Mesodermal cell (in vitro differentiated cells): ENCODE data around the gene TOR1A.

Experiments used
- H3K27ac ChIP-seq: 2 replicates; pipeline ENCODE4 v1.7.0; 2013; ENCODE audit warnings: mild to moderate bottlenecking, low read depth, low read length, moderate library complexity; ENCODE audit not compliant: severe bottlenecking
- H3K36me3 ChIP-seq: 2 replicates; pipeline ENCODE4 v1.7.1; 2013; ENCODE audit warnings: mild to moderate bottlenecking, low read length, moderate library complexity; ENCODE audit not compliant: control insufficient read depth, insufficient read depth
- H3K4me1 ChIP-seq: one replicate; pipeline ENCODE4 v1.7.1; 2013; ENCODE audit warnings: mild to moderate bottlenecking, low read length; ENCODE audit not compliant: insufficient read depth, control insufficient read depth, poor library complexity, severe bottlenecking
- H3K4me3 ChIP-seq: 2 replicates; pipeline ENCODE4 v1.7.0; 2013; ENCODE audit warnings: low read length, control low read depth, mild to moderate bottlenecking; ENCODE audit not compliant: insufficient read depth, poor library complexity, severe bottlenecking; ENCODE audit errors: extremely low read depth
- H3K9me3 ChIP-seq: 2 replicates; pipeline ENCODE4 v1.7.1; 2013; ENCODE audit warnings: mild to moderate bottlenecking, low read length, moderate library complexity; ENCODE audit not compliant: control insufficient read depth
- WGBS, 2 experiments: methylation state at CpG; one replicate each; pipeline ENCODE4 v1.1.5; 2013; ENCODE audit warnings: missing lambda C conversion rate in 2 of 2; ENCODE audit not compliant: insufficient coverage in 2 of 2; 5-methylcytosine and 5-hydroxymethylcytosine counted together

TOR1A gene

GRCh38 chr9:129850821-129851550 lies 27.1 kb upstream of the TOR1A start:
- 95 to 98% methylated on average over 4 of the region's 6 CpGs for WGBS, 2 experiments
- peaks cover 11% of the 10 kb centered on the region for H3K4me1 ChIP-seq
- no peak overlapping the region for H3K4me3 ChIP-seq
- H3K36me3 ChIP-seq: peaks cover 34% of the 10 kb centered on the region
- H3K9me3 ChIP-seq: no peaks in the 10 kb centered on the region
- no peak overlapping the region for H3K27ac ChIP-seq

GRCh38 chr9:129849901-129850300 lies 26.0 kb upstream of the TOR1A start:
- 92 to 93% methylated on average over 4 of the region's 6 CpGs for WGBS, 2 experiments
- Histone ChIP-seq H3K9me3 (no peaks in the 10 kb centered on the region), H3K4me3 (no peak overlapping the region)

GRCh38 chr9:129848712-129849441 lies 24.9 kb upstream of the TOR1A start:
- peaks cover 23% of the 10 kb centered on the region for H3K36me3 ChIP-seq
- H3K27ac ChIP-seq: no peak overlapping the region
- peaks cover 11% of the 10 kb centered on the region for H3K4me1 ChIP-seq
- WGBS, 2 experiments: 68 to 94% methylated on average over 2 to 3 of the region's 4 CpGs
- H3K9me3 ChIP-seq: no peaks in the 10 kb centered on the region
- no peak overlapping the region for H3K4me3 ChIP-seq

More at GRCh38 chr9:129849901-129850300, 26.0 kb upstream of the TOR1A start:
- peaks cover 11% of the 10 kb centered on the region for H3K4me1 ChIP-seq
- H3K36me3 ChIP-seq: peaks cover 33% of the 10 kb centered on the region
- H3K27ac ChIP-seq: no peak overlapping the region

- H3K4me1 ChIP-seq: peaks cover 11% of the 10 kb centered on the region
- no peak overlapping the region for H3K4me3 ChIP-seq
- no peak overlapping the region for H3K27ac ChIP-seq
- H3K9me3 ChIP-seq: no peaks in the 10 kb centered on the region
- H3K36me3 ChIP-seq: peaks cover 4% of the 10 kb centered on the region
- 100% methylated on average over 1 of the region's 2 CpGs; no CpG with 5 or more reads in 1 of the 2 experiments for WGBS, 2 experiments
These were observed 21.4 kb upstream of the TOR1A start for GRCh38 chr9:129845373-129845772.

GRCh38 chr9:129841071-129841470 lies 17.1 kb upstream of the TOR1A start:
- no peak overlapping the region for H3K4me3 ChIP-seq
- H3K4me1 ChIP-seq: peaks cover 18% of the 10 kb centered on the region
- no peak overlapping the region for H3K27ac ChIP-seq
- H3K9me3 ChIP-seq: no peaks in the 10 kb centered on the region
- WGBS, 2 experiments: 81 to 89% methylated on average over 3 of the region's 4 CpGs
- peaks cover 3% of the 10 kb centered on the region for H3K36me3 ChIP-seq

- Histone ChIP-seq H3K4me1 (peaks cover 20% of the 10 kb centered on the region), H3K9me3 (no peaks in the 10 kb centered on the region), H3K36me3 (peaks cover 3% of the 10 kb centered on the region), H3K27ac (no peak overlapping the region), H3K4me3 (no peak overlapping the region)
- WGBS, 2 experiments: 95 to 97% methylated on average over 7 of the region's 8 CpGs
These were observed 16.1 kb upstream of the TOR1A start for GRCh38 chr9:129840034-129840433.

GRCh38 chr9:129839324-129840023 lies 15.5 kb upstream of the TOR1A start:
- H3K27ac ChIP-seq: no peak overlapping the region
- peaks cover 3% of the 10 kb centered on the region for H3K36me3 ChIP-seq
- no peak overlapping the region for H3K4me3 ChIP-seq
- H3K4me1 ChIP-seq: peaks cover 20% of the 10 kb centered on the region
- no peaks in the 10 kb centered on the region for H3K9me3 ChIP-seq
- WGBS, 2 experiments: 77 to 79% methylated on average over 7 to 10 of the region's 10 CpGs

GRCh38 chr9:129838707-129839259 lies 14.8 kb upstream of the TOR1A start:
- peaks cover 25% of the 10 kb centered on the region for H3K4me1 ChIP-seq
- H3K27ac ChIP-seq: peak overlapping the region; percentile 42
- peaks cover 3% of the 10 kb centered on the region for H3K36me3 ChIP-seq
- no peaks in the 10 kb centered on the region for H3K9me3 ChIP-seq
- H3K4me3 ChIP-seq: no peak overlapping the region
- WGBS, 2 experiments: 86 to 87% methylated on average over 11 to 12 of the region's 12 CpGs

GRCh38 chr9:129836311-129837007 lies 12.5 kb upstream of the TOR1A start:
- Histone ChIP-seq H3K4me1 (peaks cover 25% of the 10 kb centered on the region), H3K27ac (no peak overlapping the region), H3K9me3 (no peaks in the 10 kb centered on the region), H3K4me3 (peak overlapping the region; percentile 99), H3K36me3 (peaks cover 24% of the 10 kb centered on the region)
- WGBS, 2 experiments: 63 to 67% methylated on average over 13 to 14 of the region's 16 CpGs

- H3K9me3 ChIP-seq: no peaks in the 10 kb centered on the region
These were observed 11.9 kb upstream of the TOR1A start for GRCh38 chr9:129835860-129836223.

More at GRCh38 chr9:129835860-129836223, 11.9 kb upstream of the TOR1A start:
- H3K27ac ChIP-seq: no peak overlapping the region
- 2 to 4% methylated on average over 14 to 16 of the region's 19 CpGs for WGBS, 2 experiments
- H3K4me1 ChIP-seq: peaks cover 25% of the 10 kb centered on the region
- peak overlapping the region; percentile 99 for H3K4me3 ChIP-seq
- peaks cover 30% of the 10 kb centered on the region for H3K36me3 ChIP-seq
